GM21360 (cell line): ENCODE data around the gene MDP1.
"Not testable (repeated sequence)": the region's sequence is repeated elsewhere in the genome, so short reads cannot be mapped to it uniquely, and the experiment has no call there.

Experiments used
- ATAC-seq: cut with Tn5 transposase; IDR thresholded peaks from one replicate; pipeline ENCODE4 v1.9.1; 2021; ENCODE audit warnings: mild to moderate bottlenecking, moderate library complexity; ENCODE audit not compliant: unreplicated experiment

MDP1 gene

GRCh38 chr14:24251880-24252288 is 36.0 kb upstream of the MDP1 start:
- ATAC-seq, result no peak

- ATAC-seq, result no peak
These were observed 34.5 kb upstream of the MDP1 start for GRCh38 chr14:24250354-24250753.

GRCh38 chr14:24249230-24250021 is 33.6 kb upstream of the MDP1 start:
- ATAC-seq, result no peak

GRCh38 chr14:24247422-24247821 is 31.6 kb upstream of the MDP1 start:
- no peak for ATAC-seq

GRCh38 chr14:24246765-24247212 is 30.9 kb upstream of the MDP1 start:
- no peak for ATAC-seq

- ATAC-seq, result not testable (repeated sequence)
These were observed 29.5 kb upstream of the MDP1 start for GRCh38 chr14:24245350-24245749.

- ATAC-seq, result no peak
These were observed 27.5 kb upstream of the MDP1 start for GRCh38 chr14:24243336-24243836.

GRCh38 chr14:24241829-24242443 is 26.1 kb upstream of the MDP1 start:
- ATAC-seq, result peak; percentile 74

- ATAC-seq, result no peak
These were observed 24.4 kb upstream of the MDP1 start for GRCh38 chr14:24240110-24240918.

- ATAC-seq, result no peak
These were observed 22.7 kb upstream of the MDP1 start for GRCh38 chr14:24238527-24239037.

- no peak for ATAC-seq
These were observed 22.3 kb upstream of the MDP1 start for GRCh38 chr14:24238123-24238522.

- ATAC-seq, result no peak
These were observed 21.6 kb upstream of the MDP1 start for GRCh38 chr14:24237463-24237955.

GRCh38 chr14:24236689-24237462 is 21.0 kb upstream of the MDP1 start:
- no peak for ATAC-seq

- no peak for ATAC-seq
These were observed 20.2 kb upstream of the MDP1 start for GRCh38 chr14:24235804-24236688.

- ATAC-seq, result no peak
These were observed 18.5 kb upstream of the MDP1 start for GRCh38 chr14:24234095-24235005.

GRCh38 chr14:24233538-24233866 is 17.6 kb upstream of the MDP1 start:
- no peak for ATAC-seq

GRCh38 chr14:24232645-24233537 is 17.0 kb upstream of the MDP1 start, which contains the start of gene GMPR2:
GMPR2 (plus strand) TSS chr14:24232929; CDS start chr14:24233254, 325 bp downstream.
- peak; percentile 34 for ATAC-seq
